ENCODE results near the gene RNF217.

DNA sequence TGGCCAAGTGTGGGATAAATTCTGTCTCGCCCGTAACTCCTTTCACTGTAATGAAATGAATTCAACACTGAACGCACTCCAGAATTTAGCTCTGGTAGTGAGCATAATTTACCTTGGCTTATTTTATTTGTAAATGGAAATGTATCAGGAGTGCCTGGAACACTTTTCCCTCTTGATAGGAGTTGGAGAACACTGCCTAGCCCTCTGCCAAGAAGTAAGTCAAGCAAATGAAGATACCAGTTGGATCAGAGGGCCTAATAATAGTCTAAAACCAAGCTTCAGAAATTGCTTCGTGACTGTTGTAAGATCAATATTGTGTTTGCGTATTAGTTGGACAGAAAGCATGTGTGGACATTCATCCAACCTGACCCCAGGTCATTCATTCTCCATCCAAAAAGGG is 126.7 kb downstream of the RNF217 start:
- TF ChIP-seq POLR2AphosphoS5 (IDR thresholded peaks at IDR 0.05; ENCODE audit: low read depth, low read length): no peak
- TF ChIP-seq POLR2A (IDR thresholded peaks at IDR 0.05; ENCODE audit: low read depth, low read length): no peak

Data from GM12892 (cell line).